ENCODE measurements around the gene ATAD3A. TPM values are rescaled to one million over a fixed set of nuclear protein-coding genes. Genes with fewer than 3 reads are reported as not detected.

Gene ATAD3A
- total RNA-seq, 1 experiment from 2014 or later, result 92.7 TPM

GRCh38 chr1:1561801-1562470, 50.0 kb downstream of the ATAD3A start:
- DNase-seq (ENCODE audit: low spot score), result no peak
- intact Hi-C loops (cut with micrococcal nuclease; ENCODE audit: unreplicated experiment), result no loop called here
- peaks cover 52% of the 10 kb centered on the region for H3K36me3 ChIP-seq (ENCODE audit: insufficient read depth, low read length, poor library complexity, severe bottlenecking)
- CTCF ChIA-PET, result no interaction called here
- H3K4me1 ChIP-seq (ENCODE audit: insufficient read depth, low read length, poor library complexity, severe bottlenecking), result no peaks in the 10 kb centered on the region
- H3K4me3 ChIP-seq (ENCODE audit: low read depth, low read length, poor library complexity, severe bottlenecking), result no peak overlapping the region
- TF ChIP-seq CTCF (conservative IDR thresholded peaks at IDR 0.05; ENCODE audit: low read depth, low read length), result no peak
- TF ChIP-seq EZH2 (IDR thresholded peaks at IDR 0.05; ENCODE audit: borderline replicate concordance, low read depth, low read length, poor library complexity, severe bottlenecking), result no peak
- H3K27me3 ChIP-seq (replicated peaks; ENCODE audit: insufficient read depth, low read depth, low read length, poor library complexity), result no peaks in the 10 kb centered on the region
- no TSS peak for BruUV-seq (replicated peaks)
- no peaks in the 10 kb centered on the region for H3K9me3 ChIP-seq (ENCODE audit: low read depth, low read length, poor library complexity, severe bottlenecking)
- POLR2A ChIA-PET (ENCODE audit: low non-redundant PET), result interaction anchor here (0.5 kb wide), 1 partner anchor 45 kb away, joined by 3 read pairs; no protein-coding TSS in a partner anchor
- no peak overlapping the region for H3K27ac ChIP-seq (ENCODE audit: low read depth, low read length, poor library complexity, severe bottlenecking)

- H3K27me3 ChIP-seq (replicated peaks; ENCODE audit: insufficient read depth, low read depth, low read length, poor library complexity), result no peaks in the 10 kb centered on the region
- intact Hi-C loops (cut with micrococcal nuclease; ENCODE audit: unreplicated experiment), result no loop called here
- no peak overlapping the region for H3K4me3 ChIP-seq (ENCODE audit: low read depth, low read length, poor library complexity, severe bottlenecking)
- DNase-seq (ENCODE audit: low spot score), result no peak
- no peak for TF ChIP-seq EZH2 (IDR thresholded peaks at IDR 0.05; ENCODE audit: borderline replicate concordance, low read depth, low read length, poor library complexity, severe bottlenecking)
- TF ChIP-seq CTCF (conservative IDR thresholded peaks at IDR 0.05; ENCODE audit: low read depth, low read length), result no peak
- no peaks in the 10 kb centered on the region for H3K9me3 ChIP-seq (ENCODE audit: low read depth, low read length, poor library complexity, severe bottlenecking)
- no peak overlapping the region for H3K27ac ChIP-seq (ENCODE audit: low read depth, low read length, poor library complexity, severe bottlenecking)
- H3K4me1 ChIP-seq (ENCODE audit: insufficient read depth, low read length, poor library complexity, severe bottlenecking), result no peaks in the 10 kb centered on the region
- H3K36me3 ChIP-seq (ENCODE audit: insufficient read depth, low read length, poor library complexity, severe bottlenecking), result peaks cover 52% of the 10 kb centered on the region
- BruUV-seq (replicated peaks), result no TSS peak
- ChIA-PET CTCF (no interaction called here), POLR2A (ENCODE audit: low non-redundant PET) (no interaction called here)
These were observed 50.7 kb downstream of the ATAD3A start for GRCh38 chr1:1562556-1563195.

GRCh38 chr1:1563688-1564087, 51.7 kb downstream of the ATAD3A start:
- intact Hi-C loops (cut with micrococcal nuclease; ENCODE audit: unreplicated experiment), result no loop called here
- TF ChIP-seq CTCF (conservative IDR thresholded peaks at IDR 0.05; ENCODE audit: low read depth, low read length) (no peak), EZH2 (IDR thresholded peaks at IDR 0.05; ENCODE audit: borderline replicate concordance, low read depth, low read length, poor library complexity, severe bottlenecking) (no peak)
- CTCF ChIA-PET, result no interaction called here

More at GRCh38 chr1:1563688-1564087, 51.7 kb downstream of the ATAD3A start:
- H3K27ac ChIP-seq (ENCODE audit: low read depth, low read length, poor library complexity, severe bottlenecking), result no peak overlapping the region
- no peaks in the 10 kb centered on the region for H3K9me3 ChIP-seq (ENCODE audit: low read depth, low read length, poor library complexity, severe bottlenecking)
- peaks cover 52% of the 10 kb centered on the region for H3K36me3 ChIP-seq (ENCODE audit: insufficient read depth, low read length, poor library complexity, severe bottlenecking)
- POLR2A ChIA-PET (ENCODE audit: low non-redundant PET), result no interaction called here
- no peak for DNase-seq (ENCODE audit: low spot score)
- no peaks in the 10 kb centered on the region for H3K4me1 ChIP-seq (ENCODE audit: insufficient read depth, low read length, poor library complexity, severe bottlenecking)
- H3K4me3 ChIP-seq (ENCODE audit: low read depth, low read length, poor library complexity, severe bottlenecking), result no peak overlapping the region
- no TSS peak for BruUV-seq (replicated peaks)
- no peaks in the 10 kb centered on the region for H3K27me3 ChIP-seq (replicated peaks; ENCODE audit: insufficient read depth, low read depth, low read length, poor library complexity)
